Ascending aorta (tissue), 2 donors: ENCODE results near the gene DTNA. TPM values are rescaled to one million over a fixed set of nuclear protein-coding genes. Genes with fewer than 3 reads are reported as not detected.
A peak's percentile ranks its signal among the peaks of the same experiment; 100 is the strongest.

Experiments
- DNase-seq, 2 donors: peaks; one replicate each; pipeline ENCODE4 v3.0.0-alpha.2; 2019; ENCODE audit warnings: low spot score in 2 of 2
- H3K27ac ChIP-seq, 2 donors: fragments of 200-600 bp; sonication (generic); one replicate each; pipeline ENCODE4 v1.5.1; 2016 to 2017; ENCODE audit warnings: mild to moderate bottlenecking in 1 of 2
- H3K27me3 ChIP-seq: fragments of 200-600 bp; sonication (generic); one replicate; pipeline ENCODE4 v1.5.1; 2017
- H3K36me3 ChIP-seq, 2 donors: fragments of 200-600 bp; sonication (generic); one replicate each; pipeline ENCODE4 v1.5.1; 2016
- H3K4me1 ChIP-seq, 2 donors: fragments of 200-600 bp; sonication (generic); one replicate each; pipeline ENCODE4 v1.5.1; 2016 to 2017; ENCODE audit warnings: mild to moderate bottlenecking in 1 of 2
- H3K4me3 ChIP-seq, 2 donors: fragments of 200-600 bp; sonication (generic); one replicate each; pipeline ENCODE4 v1.5.1; 2016 to 2017; ENCODE audit warnings: mild to moderate bottlenecking in 1 of 2
- H3K9me3 ChIP-seq, 2 donors: fragments of 200-600 bp; sonication (generic); one replicate each; pipeline ENCODE4 v1.5.1; 2016
- CTCF ChIP-seq, 3 experiments: fragments of 200-600 bp in 2 of 3; fragments of 450-650 bp in 1 of 3; sonication (generic) in 2 of 3; IDR thresholded peaks; one replicate each; pipeline ENCODE4 v1.5.1; 2016 to 2019; ENCODE audit warnings: antibody characterized with exemption in 3 of 3, mild to moderate bottlenecking in 1 of 3, moderate library complexity in 1 of 3
- intact Hi-C: fragments of 100-400 bp; cut with DNase I; formaldehyde crosslinking; loops from one replicate; pipeline ENCODE4 v1.15.1; 2023
- total RNA-seq: library from RNA; depleted of rRNA; stranded (reverse); fragments of >200 nt; gene quantifications from one replicate; pipeline ENCODE4 v1.1.0, GENCODE V29; 2016

The DTNA gene
- total RNA-seq, 1 donor from 2014 or later, result 7.3 TPM

- DNase-seq, result no peak
- H3K27me3 ChIP-seq, result no peaks in the 10 kb centered on the region
- TF ChIP-seq CTCF (IDR thresholded peaks at IDR 0.05), result no peak
- peaks cover 7 to 18% of the 10 kb centered on the region in 2 donors for H3K4me1 ChIP-seq
- no peaks in the 10 kb centered on the region for H3K9me3 ChIP-seq
- intact Hi-C loops, result no loop called here
- no peak overlapping the region for H3K4me3 ChIP-seq
- peaks cover under 1 to 15% of the 10 kb centered on the region in 2 donors for H3K36me3 ChIP-seq
- no peak overlapping the region for H3K27ac ChIP-seq
Measured at GRCh38 chr18:34863702-34864101, 153.6 kb downstream of the DTNA start.

GRCh38 chr18:34864836-34865497, 154.9 kb downstream of the DTNA start:
- Histone ChIP-seq H3K9me3 (no peaks in the 10 kb centered on the region), H3K36me3 (peaks cover 0 to 7% of the 10 kb centered on the region in 2 donors), H3K4me3 (no peak overlapping the region), H3K27me3 (no peaks in the 10 kb centered on the region), H3K27ac (no peak overlapping the region), H3K4me1 (peaks cover 7 to 18% of the 10 kb centered on the region in 2 donors)
- no peak for TF ChIP-seq CTCF (IDR thresholded peaks at IDR 0.05)
- no peak for DNase-seq
- intact Hi-C loops, result loop anchor here (5.0 kb wide), 1 partner anchor 112 kb away; no protein-coding TSS in a partner anchor

DNA sequence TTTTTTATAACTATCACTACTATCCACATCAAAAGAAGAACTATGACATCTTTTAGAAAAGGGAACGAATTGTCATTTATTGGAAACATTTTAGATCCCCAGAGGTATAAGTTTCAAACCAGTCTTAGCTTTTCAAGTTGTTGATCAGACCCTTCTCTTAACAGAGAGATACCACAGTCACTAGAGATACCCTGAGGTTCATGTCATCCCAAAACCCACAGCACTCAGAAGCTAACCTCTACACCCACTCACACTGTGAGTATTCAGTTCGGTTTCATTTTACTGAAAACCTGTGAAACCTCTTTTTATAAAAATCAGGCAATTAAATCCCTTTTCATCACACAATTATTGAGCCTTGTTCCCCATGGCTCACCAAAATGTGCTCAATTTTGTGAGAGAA, 156.2 kb downstream of the DTNA start:
- H3K9me3 ChIP-seq, result no peaks in the 10 kb centered on the region
- intact Hi-C loops, result loop anchor here (2.0 to 5.0 kb wide), 2 partner anchors 111 to 278 kb away; no protein-coding TSS in a partner anchor
- TF ChIP-seq CTCF (IDR thresholded peaks at IDR 0.05), result no peak
- no peak for DNase-seq
- H3K36me3 ChIP-seq, result peaks cover 0 to 6% of the 10 kb centered on the region in 2 donors
- no peaks in the 10 kb centered on the region for H3K27me3 ChIP-seq
- no peak overlapping the region for H3K27ac ChIP-seq
- H3K4me1 ChIP-seq, result peaks cover 7 to 18% of the 10 kb centered on the region in 2 donors
- no peak overlapping the region for H3K4me3 ChIP-seq

DNA sequence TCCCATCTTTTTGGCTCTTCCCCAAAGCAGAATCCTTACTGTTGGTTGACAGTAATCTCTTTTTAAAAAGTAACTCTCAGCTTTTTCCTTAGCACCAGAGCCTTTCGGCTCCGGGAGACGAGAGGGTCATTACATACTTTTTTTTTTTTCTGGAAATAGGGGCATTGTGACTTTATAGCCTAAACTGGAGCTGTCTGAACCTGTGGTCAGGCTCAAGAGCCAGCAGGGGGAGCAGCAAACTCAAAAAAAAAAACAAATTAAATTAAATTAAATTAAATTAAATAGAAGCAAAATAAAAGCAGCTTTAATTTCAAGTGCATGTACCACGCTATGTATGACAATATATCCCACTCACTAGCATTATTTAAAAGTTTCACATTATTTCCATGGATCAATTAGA, 156.6 kb downstream of the DTNA start:
- TF ChIP-seq CTCF (IDR thresholded peaks at IDR 0.05), result peak; percentile 16 to 58 (median 58)
- Histone ChIP-seq H3K9me3 (no peaks in the 10 kb centered on the region), H3K4me3 (no peak overlapping the region), H3K27ac (peak overlapping the region in 1 of 2 donors; percentile 79), H3K4me1 (peaks cover 7 to 18% of the 10 kb centered on the region in 2 donors), H3K27me3 (no peaks in the 10 kb centered on the region), H3K36me3 (peaks cover 0 to 6% of the 10 kb centered on the region in 2 donors)
- DNase-seq, result no peak
- intact Hi-C loops, result loop anchor here (1.0 to 5.0 kb wide), 3 partner anchors 35 to 278 kb away; no protein-coding TSS in a partner anchor

- DNase-seq, result peak in 1 of 2 donors; percentile 74
- intact Hi-C loops, result loop anchor here (1.0 to 5.0 kb wide), 3 partner anchors 34 to 277 kb away; no protein-coding TSS in a partner anchor
- peaks cover 7 to 18% of the 10 kb centered on the region in 2 donors for H3K4me1 ChIP-seq
- no peaks in the 10 kb centered on the region for H3K9me3 ChIP-seq
- peaks cover 0 to 6% of the 10 kb centered on the region in 2 donors for H3K36me3 ChIP-seq
- H3K27me3 ChIP-seq, result no peaks in the 10 kb centered on the region
- H3K4me3 ChIP-seq, result peak overlapping the region in 1 of 2 donors; percentile 15
- peak overlapping the region; percentile 61 to 79 for H3K27ac ChIP-seq
- TF ChIP-seq CTCF (IDR thresholded peaks at IDR 0.05), result peak in 2 of 3 experiments; percentile 14 to 30
Measured at GRCh38 chr18:34867520-34867919, 157.4 kb downstream of the DTNA start.
